Measurements from ENCODE around the gene TMEM59. TPM values are rescaled to one million over a fixed set of nuclear protein-coding genes. Genes with fewer than 3 reads are reported as not detected.

The TMEM59 gene
- total and polyA plus RNA-seq, 2 donors (not counting 1 experiment from before 2014, with no cell fraction given): 66.3 to 146 TPM

DNA sequence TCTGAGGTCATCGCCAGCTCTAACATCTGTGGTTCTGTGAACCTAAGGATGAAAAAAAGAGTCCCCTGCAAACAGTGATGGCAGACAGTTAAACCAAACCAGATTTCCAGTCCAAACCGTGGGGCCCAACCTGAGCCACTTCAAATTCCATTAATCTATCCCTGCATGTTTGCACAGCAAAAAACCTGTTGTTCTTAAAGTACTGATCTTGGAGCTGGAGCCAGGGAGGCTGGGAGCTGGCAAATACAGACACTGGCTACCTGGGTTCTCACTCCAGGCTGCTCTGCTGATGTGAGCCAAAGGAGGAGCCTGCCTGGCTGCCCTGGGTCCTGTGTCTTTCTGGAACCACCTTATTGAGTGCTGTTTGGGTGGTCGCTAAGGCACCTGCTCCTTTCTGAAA is 51.4 kb downstream of the TMEM59 start:
- ATAC-seq (ENCODE audit: low read depth) (no peak), DNase-seq (no peak)
- Histone ChIP-seq H3K27me3 (replicated peaks in 1 of 4; ENCODE audit: control extremely low read depth in 1 of 4, control insufficient read depth in 3 of 4, insufficient read depth in 4 of 4, low read length in 3 of 4) (no peaks in the 10 kb centered on the region), H3K27ac (ENCODE audit: low read length in 2 of 2) (no peak overlapping the region), H2AFZ (ENCODE audit: insufficient read depth, low read depth, low read length, poor library complexity, severe bottlenecking) (no peak overlapping the region), H3K9ac (ENCODE audit: low read length) (no peak overlapping the region), H3K36me3 (replicated peaks in 1 of 2; ENCODE audit: control extremely low read depth in 1 of 2, control insufficient read depth in 1 of 2, extremely low read depth in 1 of 2, insufficient read depth in 2 of 2, low read length in 1 of 2) (no peaks in the 10 kb centered on the region), H3K79me2 (ENCODE audit: control insufficient read depth, insufficient read depth, low read length) (no peaks in the 10 kb centered on the region), H4K20me1 (ENCODE audit: control insufficient read depth, insufficient read depth, low read length, poor library complexity, severe bottlenecking) (no peaks in the 10 kb centered on the region), H3K4me1 (ENCODE audit: control insufficient read depth in 2 of 2, insufficient read depth in 2 of 2, low read length in 2 of 2) (no peaks in the 10 kb centered on the region), H3K9me3 (ENCODE audit: control extremely low read depth in 1 of 3, control insufficient read depth in 2 of 3, insufficient read depth in 1 of 3, low read length in 2 of 3) (peaks cover 0 to 12% (median 0%) of the 10 kb centered on the region in 3 donors), H3K4me3 (ENCODE audit: control extremely low read depth in 1 of 5, extremely low read depth in 1 of 5, insufficient read depth in 1 of 5, low read depth in 2 of 5, low read length in 4 of 5) (no peak overlapping the region), H3K4me2 (replicated peaks; ENCODE audit: low read depth, low read length, poor library complexity, severe bottlenecking) (no peak overlapping the region)
- no peaks in the 10 kb centered on the region for H3K4me1 Mint-ChIP-seq
- TF ChIP-seq EZH2 (IDR thresholded peaks at IDR 0.05; ENCODE audit: borderline replicate concordance, insufficient read depth, low read depth, low read length, poor library complexity, severe bottlenecking): no peak
- TF ChIP-seq, protein P1, sequence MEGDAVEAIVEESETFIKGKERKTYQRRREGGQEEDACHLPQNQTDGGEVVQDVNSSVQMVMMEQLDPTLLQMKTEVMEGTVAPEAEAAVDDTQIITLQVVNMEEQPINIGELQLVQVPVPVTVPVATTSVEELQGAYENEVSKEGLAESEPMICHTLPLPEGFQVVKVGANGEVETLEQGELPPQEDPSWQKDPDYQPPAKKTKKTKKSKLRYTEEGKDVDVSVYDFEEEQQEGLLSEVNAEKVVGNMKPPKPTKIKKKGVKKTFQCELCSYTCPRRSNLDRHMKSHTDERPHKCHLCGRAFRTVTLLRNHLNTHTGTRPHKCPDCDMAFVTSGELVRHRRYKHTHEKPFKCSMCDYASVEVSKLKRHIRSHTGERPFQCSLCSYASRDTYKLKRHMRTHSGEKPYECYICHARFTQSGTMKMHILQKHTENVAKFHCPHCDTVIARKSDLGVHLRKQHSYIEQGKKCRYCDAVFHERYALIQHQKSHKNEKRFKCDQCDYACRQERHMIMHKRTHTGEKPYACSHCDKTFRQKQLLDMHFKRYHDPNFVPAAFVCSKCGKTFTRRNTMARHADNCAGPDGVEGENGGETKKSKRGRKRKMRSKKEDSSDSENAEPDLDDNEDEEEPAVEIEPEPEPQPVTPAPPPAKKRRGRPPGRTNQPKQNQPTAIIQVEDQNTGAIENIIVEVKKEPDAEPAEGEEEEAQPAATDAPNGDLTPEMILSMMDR (IDR thresholded peaks at IDR 0.05): no peak
- no peak overlapping the region for H3K27ac Mint-ChIP-seq
- CTCF ChIA-PET: no interaction called here
- intact Hi-C loops (cut with micrococcal nuclease): no loop called here
- no peaks in the 10 kb centered on the region for H3K9me3 Mint-ChIP-seq (ENCODE audit: insufficient read depth)
- H3K4me3 Mint-ChIP-seq: no peak overlapping the region
- peaks cover under 1% of the 10 kb centered on the region for H3K27me3 Mint-ChIP-seq
- 100% methylated on average over 1 of the region's 3 CpGs for WGBS (ENCODE audit: insufficient coverage)
- POLR2A ChIA-PET: no interaction called here

DNA sequence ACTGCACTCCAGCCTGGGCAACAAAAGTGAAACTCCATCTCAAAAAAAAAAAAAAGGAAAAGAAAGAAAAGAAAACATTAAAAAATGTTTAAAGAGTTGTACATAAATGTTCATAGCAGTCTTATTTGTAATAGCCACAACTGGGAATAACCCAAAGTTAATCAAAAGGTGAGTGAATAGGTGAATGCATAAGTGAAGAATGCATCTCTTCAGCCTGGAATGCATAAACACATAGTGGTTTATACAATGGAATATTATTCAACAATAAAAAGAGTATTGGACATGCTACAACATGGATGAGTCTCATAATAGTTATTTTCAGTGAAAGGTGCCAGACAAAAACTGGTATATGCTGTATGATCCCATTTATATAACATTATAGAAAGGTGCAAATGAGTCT is 53.1 kb downstream of the TMEM59 start:
- no peak overlapping the region for H3K4me2 ChIP-seq (replicated peaks; ENCODE audit: low read depth, low read length, poor library complexity, severe bottlenecking)
- intact Hi-C loops (cut with micrococcal nuclease): no loop called here
- no peaks in the 10 kb centered on the region for H3K9me3 Mint-ChIP-seq (ENCODE audit: insufficient read depth)
- H3K36me3 ChIP-seq (replicated peaks in 1 of 2; ENCODE audit: control extremely low read depth in 1 of 2, control insufficient read depth in 1 of 2, extremely low read depth in 1 of 2, insufficient read depth in 2 of 2, low read length in 1 of 2): no peaks in the 10 kb centered on the region
- no peaks in the 10 kb centered on the region for H3K4me1 Mint-ChIP-seq
- H3K9me3 ChIP-seq (ENCODE audit: control extremely low read depth in 1 of 3, control insufficient read depth in 2 of 3, insufficient read depth in 1 of 3, low read length in 2 of 3): peaks cover 0 to 12% (median 0%) of the 10 kb centered on the region in 3 donors
- H3K4me3 ChIP-seq (ENCODE audit: control extremely low read depth in 1 of 5, extremely low read depth in 1 of 5, insufficient read depth in 1 of 5, low read depth in 2 of 5, low read length in 4 of 5): no peak overlapping the region
- DNase-seq: no peak
- no peak overlapping the region for H2AFZ ChIP-seq (ENCODE audit: insufficient read depth, low read depth, low read length, poor library complexity, severe bottlenecking)
- POLR2A ChIA-PET: no interaction called here
- ATAC-seq (ENCODE audit: low read depth): no peak
- H3K27me3 ChIP-seq (replicated peaks in 1 of 4; ENCODE audit: control extremely low read depth in 1 of 4, control insufficient read depth in 3 of 4, insufficient read depth in 4 of 4, low read length in 3 of 4): no peaks in the 10 kb centered on the region
- H3K27ac Mint-ChIP-seq: no peak overlapping the region
- H3K4me1 ChIP-seq (ENCODE audit: control insufficient read depth in 2 of 2, insufficient read depth in 2 of 2, low read length in 2 of 2): no peaks in the 10 kb centered on the region
- no peak overlapping the region for H3K4me3 Mint-ChIP-seq
- H3K79me2 ChIP-seq (ENCODE audit: control insufficient read depth, insufficient read depth, low read length): no peaks in the 10 kb centered on the region
- no peak overlapping the region for H3K9ac ChIP-seq (ENCODE audit: low read length)
- no peak for TF ChIP-seq EZH2 (IDR thresholded peaks at IDR 0.05; ENCODE audit: borderline replicate concordance, insufficient read depth, low read depth, low read length, poor library complexity, severe bottlenecking)
- TF ChIP-seq, protein P1 (IDR thresholded peaks at IDR 0.05): no peak
- no peaks in the 10 kb centered on the region for H3K27me3 Mint-ChIP-seq
- CTCF ChIA-PET: interaction anchor here (0.7 kb wide), 1 partner anchor 115 kb away, joined by 3 read pairs; no protein-coding TSS in a partner anchor
- no peaks in the 10 kb centered on the region for H4K20me1 ChIP-seq (ENCODE audit: control insufficient read depth, insufficient read depth, low read length, poor library complexity, severe bottlenecking)
- no peak overlapping the region for H3K27ac ChIP-seq (ENCODE audit: low read length in 2 of 2)

Measured in B cell (primary cell).